Fibroblast of mammary gland (primary cell): ENCODE measurements around the gene GLMP.

Source experiments
- DNase-seq: peaks from one replicate; pipeline ENCODE4 v3.0.0-alpha.2; 2010; ENCODE audit warnings: low read depth
- H3K4me3 ChIP-seq: 2 replicates; pipeline ENCODE4 v1.5.1; 2011; ENCODE audit warnings: low read depth, mild to moderate bottlenecking, low read length, moderate library complexity; ENCODE audit not compliant: control insufficient read depth
- TF ChIP-seq, protein P1 (sequence below): conservative IDR thresholded peaks from 2 replicates; pipeline ENCODE4 v1.5.1; 2011; ENCODE audit warnings: low read depth, low read length, inconsistent platforms; ENCODE audit not compliant: control insufficient read depth, insufficient read depth

Gene GLMP

DNA sequence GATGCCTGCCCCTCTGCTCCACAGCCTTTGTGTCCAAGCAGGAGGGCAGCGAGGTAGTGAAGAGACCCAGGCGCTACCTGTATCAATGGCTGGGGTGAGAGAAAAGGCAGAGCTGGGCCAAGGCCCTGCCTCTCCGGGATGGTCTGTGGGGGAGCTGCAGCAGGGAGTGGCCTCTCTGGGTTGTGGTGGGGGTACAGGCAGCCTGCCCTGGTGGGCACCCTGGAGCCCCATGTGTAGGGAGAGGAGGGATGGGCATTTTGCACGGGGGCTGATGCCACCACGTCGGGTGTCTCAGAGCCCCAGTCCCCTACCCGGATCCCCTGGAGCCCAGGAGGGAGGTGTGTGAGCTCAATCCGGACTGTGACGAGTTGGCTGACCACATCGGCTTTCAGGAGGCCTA, 52.7 kb downstream of the GLMP start:
- TF ChIP-seq, protein P1, sequence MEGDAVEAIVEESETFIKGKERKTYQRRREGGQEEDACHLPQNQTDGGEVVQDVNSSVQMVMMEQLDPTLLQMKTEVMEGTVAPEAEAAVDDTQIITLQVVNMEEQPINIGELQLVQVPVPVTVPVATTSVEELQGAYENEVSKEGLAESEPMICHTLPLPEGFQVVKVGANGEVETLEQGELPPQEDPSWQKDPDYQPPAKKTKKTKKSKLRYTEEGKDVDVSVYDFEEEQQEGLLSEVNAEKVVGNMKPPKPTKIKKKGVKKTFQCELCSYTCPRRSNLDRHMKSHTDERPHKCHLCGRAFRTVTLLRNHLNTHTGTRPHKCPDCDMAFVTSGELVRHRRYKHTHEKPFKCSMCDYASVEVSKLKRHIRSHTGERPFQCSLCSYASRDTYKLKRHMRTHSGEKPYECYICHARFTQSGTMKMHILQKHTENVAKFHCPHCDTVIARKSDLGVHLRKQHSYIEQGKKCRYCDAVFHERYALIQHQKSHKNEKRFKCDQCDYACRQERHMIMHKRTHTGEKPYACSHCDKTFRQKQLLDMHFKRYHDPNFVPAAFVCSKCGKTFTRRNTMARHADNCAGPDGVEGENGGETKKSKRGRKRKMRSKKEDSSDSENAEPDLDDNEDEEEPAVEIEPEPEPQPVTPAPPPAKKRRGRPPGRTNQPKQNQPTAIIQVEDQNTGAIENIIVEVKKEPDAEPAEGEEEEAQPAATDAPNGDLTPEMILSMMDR: no peak
- DNase-seq: no peak
- no peak overlapping the region for H3K4me3 ChIP-seq
